Peyer's patch (tissue), 4 donors: ENCODE results near the gene MLH3. TPM values are rescaled to one million over a fixed set of nuclear protein-coding genes. Genes with fewer than 3 reads are reported as not detected.

ENCODE experiments used
- DNase-seq, 3 donors: peaks; one replicate each; pipeline ENCODE4 v3.0.0-alpha.2; 2017 to 2019
- H3K27ac ChIP-seq, 4 donors: fragments of 200-600 bp; sonication (generic); one replicate each; pipeline ENCODE4 v1.5.1; 2016 to 2019
- H3K27me3 ChIP-seq, 2 donors: fragments of 200-600 bp; sonication (generic); one replicate each; pipeline ENCODE4 v1.5.1; 2019
- H3K36me3 ChIP-seq, 3 donors: fragments of 200-600 bp; sonication (generic); one replicate each; pipeline ENCODE4 v1.5.1; 2016 to 2019
- H3K4me1 ChIP-seq, 4 donors: fragments of 200-600 bp; sonication (generic); one replicate each; pipeline ENCODE4 v1.5.1; 2016 to 2019
- H3K4me3 ChIP-seq, 4 donors: fragments of 200-600 bp; sonication (generic); 1 replicate in 3 of 4; 2 replicates in 1 of 4; pipeline ENCODE4 v1.5.1; 2016 to 2019; ENCODE audit warnings: mild to moderate bottlenecking in 1 of 4
- H3K9me3 ChIP-seq, 4 donors: fragments of 200-600 bp; sonication (generic); one replicate each; pipeline ENCODE4 v1.5.1; 2016 to 2019; ENCODE audit warnings: mild to moderate bottlenecking in 1 of 4
- POLR2A ChIP-seq, 2 donors: fragments of 450-650 bp; IDR thresholded peaks; one replicate each; pipeline ENCODE4 v1.5.1; 2017; ENCODE audit warnings: antibody characterized with exemption in 2 of 2, mild to moderate bottlenecking in 2 of 2, moderate library complexity in 2 of 2
- total RNA-seq, 4 donors: library from RNA; depleted of rRNA; stranded (reverse); fragments of >200 nt; gene quantifications; one replicate each; pipeline ENCODE4 v1.1.0, GENCODE V29; 2016
- TF ChIP-seq, protein P1 (sequence below), 6 experiments: fragments of 450-650 bp in 4 of 6; fragments of 200-600 bp in 2 of 6; sonication (generic) in 1 of 6; IDR thresholded peaks; one replicate each; pipeline ENCODE4 v1.5.1; 2017 to 2019; ENCODE audit warnings: antibody characterized with exemption in 6 of 6, mild to moderate bottlenecking in 3 of 6, moderate library complexity in 1 of 6

Gene MLH3
- total RNA-seq, 4 donors from 2014 or later, result 40.6 to 57.0 (median 48.5) TPM

DNA sequence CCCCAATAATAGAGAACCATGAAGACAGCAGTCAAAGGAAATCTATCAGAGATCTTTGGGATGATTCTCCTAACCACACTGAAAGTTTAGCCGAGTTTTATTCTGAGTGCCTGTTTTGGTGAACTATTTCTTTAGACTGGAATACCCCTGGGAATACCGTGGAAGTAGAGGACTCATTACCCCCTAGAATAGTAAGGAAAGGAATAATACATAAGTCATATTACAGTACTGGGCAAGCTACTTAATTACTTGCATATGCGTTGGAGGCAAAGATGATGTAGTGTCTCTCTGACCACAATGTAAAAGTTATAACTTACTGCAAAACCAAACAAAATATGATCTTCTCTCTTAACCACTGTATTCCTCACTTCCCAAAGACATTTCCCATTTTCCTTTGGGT lies 43.6 kb upstream of the MLH3 start:
- no peak overlapping the region for H3K4me3 ChIP-seq

DNA sequence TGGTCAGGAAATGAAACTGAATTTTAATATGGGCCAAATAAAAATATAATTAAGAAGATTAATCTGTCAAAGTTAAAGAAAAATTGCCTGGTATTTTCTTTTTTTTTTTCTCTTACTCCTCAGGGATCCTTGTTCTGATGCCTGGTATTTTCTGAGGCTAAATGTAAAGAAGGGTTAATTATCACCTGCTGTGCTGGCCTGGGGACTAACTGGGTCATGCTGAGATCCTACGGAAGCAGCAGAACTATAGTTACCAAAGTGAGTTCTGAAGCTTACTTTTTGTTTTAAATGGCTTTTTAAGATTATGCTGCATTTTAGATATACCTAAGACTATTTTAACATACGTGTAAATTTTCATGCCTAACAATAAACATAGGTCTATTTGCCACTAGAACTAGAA lies 41.4 kb upstream of the MLH3 start:
- H3K4me3 ChIP-seq, result no peak overlapping the region
- no peaks in the 10 kb centered on the region for H3K4me1 ChIP-seq
- H3K27ac ChIP-seq, result no peak overlapping the region
- DNase-seq, result no peak
- peaks cover 0 to 79% (median 0%) of the 10 kb centered on the region in 3 donors for H3K36me3 ChIP-seq
- H3K9me3 ChIP-seq, result no peaks in the 10 kb centered on the region
- no peaks in the 10 kb centered on the region for H3K27me3 ChIP-seq
- TF ChIP-seq, protein P1, sequence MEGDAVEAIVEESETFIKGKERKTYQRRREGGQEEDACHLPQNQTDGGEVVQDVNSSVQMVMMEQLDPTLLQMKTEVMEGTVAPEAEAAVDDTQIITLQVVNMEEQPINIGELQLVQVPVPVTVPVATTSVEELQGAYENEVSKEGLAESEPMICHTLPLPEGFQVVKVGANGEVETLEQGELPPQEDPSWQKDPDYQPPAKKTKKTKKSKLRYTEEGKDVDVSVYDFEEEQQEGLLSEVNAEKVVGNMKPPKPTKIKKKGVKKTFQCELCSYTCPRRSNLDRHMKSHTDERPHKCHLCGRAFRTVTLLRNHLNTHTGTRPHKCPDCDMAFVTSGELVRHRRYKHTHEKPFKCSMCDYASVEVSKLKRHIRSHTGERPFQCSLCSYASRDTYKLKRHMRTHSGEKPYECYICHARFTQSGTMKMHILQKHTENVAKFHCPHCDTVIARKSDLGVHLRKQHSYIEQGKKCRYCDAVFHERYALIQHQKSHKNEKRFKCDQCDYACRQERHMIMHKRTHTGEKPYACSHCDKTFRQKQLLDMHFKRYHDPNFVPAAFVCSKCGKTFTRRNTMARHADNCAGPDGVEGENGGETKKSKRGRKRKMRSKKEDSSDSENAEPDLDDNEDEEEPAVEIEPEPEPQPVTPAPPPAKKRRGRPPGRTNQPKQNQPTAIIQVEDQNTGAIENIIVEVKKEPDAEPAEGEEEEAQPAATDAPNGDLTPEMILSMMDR (IDR thresholded peaks at IDR 0.05), result no peak
- no peak for TF ChIP-seq POLR2A (IDR thresholded peaks at IDR 0.05)

More for the DNA sequence above, 43.6 kb upstream of the MLH3 start:
- H3K36me3 ChIP-seq, result peaks cover 0 to 93% (median 0%) of the 10 kb centered on the region in 3 donors
- TF ChIP-seq, protein P1 (IDR thresholded peaks at IDR 0.05), result no peak
- no peaks in the 10 kb centered on the region for H3K27me3 ChIP-seq
- H3K27ac ChIP-seq, result no peak overlapping the region
- no peaks in the 10 kb centered on the region for H3K9me3 ChIP-seq
- no peak for DNase-seq
- H3K4me1 ChIP-seq, result no peaks in the 10 kb centered on the region

DNA sequence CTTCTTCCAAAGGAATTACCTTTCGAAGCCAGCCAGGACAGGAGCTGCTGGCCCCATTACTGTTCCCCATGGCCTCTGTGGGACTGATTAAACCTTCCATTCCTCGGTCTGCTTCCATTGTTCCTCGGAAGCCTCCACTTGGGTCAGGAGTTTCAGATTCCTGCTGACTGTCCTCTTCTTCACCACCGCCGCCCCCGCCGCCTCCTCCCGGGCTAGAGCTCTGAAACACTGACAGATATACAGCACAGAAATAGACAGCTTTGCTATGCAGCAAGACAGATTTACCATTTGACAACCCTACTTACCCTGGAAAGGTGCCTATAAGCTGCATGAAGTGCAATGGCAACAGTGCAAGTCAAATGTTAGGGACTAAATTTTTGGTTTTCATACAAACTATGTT lies 40.0 kb upstream of the MLH3 start:
- no peak for DNase-seq
- H3K9me3 ChIP-seq, result no peaks in the 10 kb centered on the region
- H3K4me1 ChIP-seq, result no peaks in the 10 kb centered on the region
- no peaks in the 10 kb centered on the region for H3K27me3 ChIP-seq
- TF ChIP-seq, protein P1 (IDR thresholded peaks at IDR 0.05), result no peak
- TF ChIP-seq POLR2A (IDR thresholded peaks at IDR 0.05), result no peak
- H3K36me3 ChIP-seq, result peaks cover 0 to 82% (median 0%) of the 10 kb centered on the region in 3 donors
- no peak overlapping the region for H3K27ac ChIP-seq
- H3K4me3 ChIP-seq, result no peak overlapping the region

DNA sequence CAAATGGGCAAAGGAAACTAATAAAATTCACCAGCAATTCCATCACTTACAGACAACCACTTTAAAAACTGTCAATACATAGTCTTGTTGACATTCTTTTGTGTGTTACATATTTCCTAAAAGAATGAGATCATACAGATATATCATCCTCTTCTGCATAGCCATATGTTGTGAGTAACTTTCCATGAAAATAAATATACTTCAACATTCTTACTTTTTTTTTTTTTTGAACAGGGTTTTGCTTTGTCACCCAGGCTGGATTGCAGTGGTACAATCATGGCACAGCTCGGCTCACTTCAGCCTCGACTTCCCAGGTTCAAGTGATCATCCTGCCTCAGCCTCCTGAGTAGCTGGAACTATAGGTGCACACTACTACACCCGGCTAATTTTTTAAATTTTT lies 39.1 kb upstream of the MLH3 start:
- no peak for DNase-seq
- peaks cover 0 to 82% (median 0%) of the 10 kb centered on the region in 3 donors for H3K36me3 ChIP-seq
- H3K9me3 ChIP-seq, result no peaks in the 10 kb centered on the region
- no peak overlapping the region for H3K27ac ChIP-seq
- TF ChIP-seq POLR2A (IDR thresholded peaks at IDR 0.05), result no peak
- TF ChIP-seq, protein P1 (IDR thresholded peaks at IDR 0.05), result no peak
- H3K4me3 ChIP-seq, result no peak overlapping the region
- H3K4me1 ChIP-seq, result no peaks in the 10 kb centered on the region
- no peaks in the 10 kb centered on the region for H3K27me3 ChIP-seq

DNA sequence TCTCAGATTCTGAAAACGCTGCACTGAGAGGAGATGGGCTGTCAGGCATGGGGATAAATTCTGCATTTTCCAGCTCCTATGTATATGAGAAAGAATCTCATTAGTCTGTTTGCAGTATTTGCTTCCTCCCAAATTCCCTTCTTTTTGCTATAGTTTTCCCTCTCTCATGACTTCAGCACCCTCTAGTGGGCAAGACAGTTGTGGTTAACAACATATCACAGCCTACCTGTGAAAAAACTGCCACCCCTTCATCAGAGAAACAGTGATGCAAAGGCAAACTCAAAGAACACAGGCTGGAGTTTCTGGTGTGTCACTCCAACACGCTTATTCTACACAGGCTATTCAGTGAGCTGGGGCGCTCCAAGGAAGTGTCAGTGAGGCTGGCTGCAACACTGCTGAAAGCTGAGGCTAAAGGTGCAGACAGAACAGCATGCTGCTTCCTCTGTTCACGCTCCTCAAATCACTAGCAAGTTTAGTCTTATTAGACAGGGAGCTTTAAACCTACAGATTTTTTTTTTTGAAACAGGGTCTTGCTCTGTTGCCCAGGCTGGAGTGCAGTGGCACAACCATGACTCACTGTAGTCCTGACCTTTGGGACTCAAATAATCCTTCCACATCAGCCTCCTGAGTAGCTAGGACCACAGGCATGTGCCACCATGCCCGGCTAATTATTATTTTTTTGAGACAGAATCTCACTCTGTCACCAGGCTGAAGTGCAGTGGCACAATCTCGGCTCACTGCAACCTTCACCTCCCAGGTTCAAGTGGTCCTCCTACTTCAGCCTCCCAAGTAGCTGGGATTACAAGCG lies 37.5 kb upstream of the MLH3 start:
- TF ChIP-seq POLR2A (IDR thresholded peaks at IDR 0.05), result no peak
- TF ChIP-seq, protein P1 (IDR thresholded peaks at IDR 0.05), result peak; percentile 37 to 95 (median 85)
- Histone ChIP-seq H3K4me3 (no peak overlapping the region), H3K4me1 (no peaks in the 10 kb centered on the region), H3K9me3 (no peaks in the 10 kb centered on the region), H3K27me3 (no peaks in the 10 kb centered on the region), H3K36me3 (peaks cover 0 to 82% (median 0%) of the 10 kb centered on the region in 3 donors), H3K27ac (peak overlapping the region in 1 of 4 donors; percentile 8)
- DNase-seq, result peak; percentile 40 to 71 (median 47)
